Testis (tissue), 2 donors: ENCODE measurements around the gene C1orf21.

Experiments used
- POLR2A ChIP-seq: fragments of 450-650 bp; IDR thresholded peaks from one replicate; pipeline ENCODE4 v1.6.1; 2017; ENCODE audit warnings: antibody characterized with exemption, mild to moderate bottlenecking, moderate library complexity
- TF ChIP-seq, protein P1 (sequence below), 3 experiments: fragments of 450-650 bp in 2 of 3; fragments of 200-600 bp in 1 of 3; sonication (generic) in 1 of 3; IDR thresholded peaks; one replicate each; pipeline ENCODE4 v1.5.1; 2016 to 2019; ENCODE audit warnings: antibody characterized with exemption in 3 of 3, mild to moderate bottlenecking in 2 of 3, moderate library complexity in 1 of 3

DNA sequence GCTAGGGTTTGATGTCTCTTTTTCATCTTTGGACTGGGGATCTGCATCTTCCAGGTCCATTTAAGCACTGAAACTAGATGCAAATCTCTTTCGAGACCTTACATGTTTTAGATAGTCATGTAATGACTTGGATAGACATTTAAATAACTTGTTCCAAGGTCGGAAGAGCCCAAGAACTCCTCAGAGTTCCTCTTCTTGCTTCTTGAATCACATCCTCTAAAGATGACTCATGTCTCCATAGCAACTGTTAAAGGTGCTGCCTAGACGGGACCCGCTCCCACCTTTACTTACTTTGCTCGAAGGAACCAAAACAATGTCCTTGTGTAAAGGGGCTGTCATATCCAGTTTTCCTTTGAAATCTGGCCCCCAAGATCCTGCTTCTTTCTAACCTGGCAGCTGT is 237.8 kb downstream of the C1orf21 start:
- TF ChIP-seq, protein P1, sequence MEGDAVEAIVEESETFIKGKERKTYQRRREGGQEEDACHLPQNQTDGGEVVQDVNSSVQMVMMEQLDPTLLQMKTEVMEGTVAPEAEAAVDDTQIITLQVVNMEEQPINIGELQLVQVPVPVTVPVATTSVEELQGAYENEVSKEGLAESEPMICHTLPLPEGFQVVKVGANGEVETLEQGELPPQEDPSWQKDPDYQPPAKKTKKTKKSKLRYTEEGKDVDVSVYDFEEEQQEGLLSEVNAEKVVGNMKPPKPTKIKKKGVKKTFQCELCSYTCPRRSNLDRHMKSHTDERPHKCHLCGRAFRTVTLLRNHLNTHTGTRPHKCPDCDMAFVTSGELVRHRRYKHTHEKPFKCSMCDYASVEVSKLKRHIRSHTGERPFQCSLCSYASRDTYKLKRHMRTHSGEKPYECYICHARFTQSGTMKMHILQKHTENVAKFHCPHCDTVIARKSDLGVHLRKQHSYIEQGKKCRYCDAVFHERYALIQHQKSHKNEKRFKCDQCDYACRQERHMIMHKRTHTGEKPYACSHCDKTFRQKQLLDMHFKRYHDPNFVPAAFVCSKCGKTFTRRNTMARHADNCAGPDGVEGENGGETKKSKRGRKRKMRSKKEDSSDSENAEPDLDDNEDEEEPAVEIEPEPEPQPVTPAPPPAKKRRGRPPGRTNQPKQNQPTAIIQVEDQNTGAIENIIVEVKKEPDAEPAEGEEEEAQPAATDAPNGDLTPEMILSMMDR (IDR thresholded peaks at IDR 0.05) = no peak
- TF ChIP-seq POLR2A = no peak
